SU-DHL-6 (cell line): ENCODE results near the gene LIG3.

Source experiments
- H2AFZ ChIP-seq: fragments of 200-600 bp; sonication (generic); 2 replicates; pipeline ENCODE4 v1.6.1; 2014; ENCODE audit warnings: low read depth, mild to moderate bottlenecking, moderate library complexity, mixed read lengths, antibody characterized with exemption, low read length; ENCODE audit not compliant: severe bottlenecking
- H3F3A ChIP-seq: fragments of 200-600 bp; shearing (Covaris generic); 2 replicates; pipeline ENCODE4 v1.6.0; 2016; ENCODE audit warnings: antibody characterized with exemption, mild to moderate bottlenecking; ENCODE audit not compliant: insufficient read depth
- H3K27ac ChIP-seq: fragments of 200-600 bp; sonication (generic); 2 replicates; pipeline ENCODE4 v1.5.1; 2016; ENCODE audit warnings: low read depth, mild to moderate bottlenecking, low read length, moderate library complexity, mixed read lengths
- H3K27me3 ChIP-seq: fragments of 200-600 bp; sonication (generic), shearing (Covaris generic); 2 replicates; pipeline ENCODE4 v1.6.0; 2014; ENCODE audit warnings: mild to moderate bottlenecking, low read length
- H3K36me3 ChIP-seq: fragments of 200-600 bp; sonication (generic); 2 replicates; pipeline ENCODE4 v1.6.1; 2014; ENCODE audit warnings: mild to moderate bottlenecking, low read length, mixed read lengths
- H3K4me2 ChIP-seq: fragments of 300-600, 200-600 bp; shearing (Covaris generic), sonication (generic); 2 replicates; pipeline ENCODE4 v1.6.0; 2014; ENCODE audit warnings: low read length, low read depth, mild to moderate bottlenecking; ENCODE audit not compliant: poor library complexity, severe bottlenecking
- H3K4me3 ChIP-seq: fragments of 200-600 bp; sonication (generic); 2 replicates; pipeline ENCODE4 v1.5.1; 2014; ENCODE audit warnings: antibody characterized with exemption, low read length, mild to moderate bottlenecking, mixed read lengths; ENCODE audit not compliant: insufficient read depth, poor library complexity, severe bottlenecking
- H3K79me2 ChIP-seq: fragments of 200-600 bp; sonication (generic); 2 replicates; pipeline ENCODE4 v1.6.1; 2014; ENCODE audit warnings: mild to moderate bottlenecking, low read length, moderate library complexity; ENCODE audit not compliant: insufficient read depth
- H3K9ac ChIP-seq: fragments of 200-600 bp; sonication (generic); 2 replicates; pipeline ENCODE4 v1.7.0; 2014; ENCODE audit warnings: mild to moderate bottlenecking, low read length
- H3K9me2 ChIP-seq: fragments of 200-600 bp; sonication (generic); replicated peaks from 2 replicates; pipeline ENCODE4 v1.6.1; 2014; ENCODE audit warnings: low read length; ENCODE audit not compliant: insufficient read depth
- H3K9me3 ChIP-seq: fragments of 200-600 bp; sonication (generic); 2 replicates; pipeline ENCODE4 v1.6.1; 2014; ENCODE audit warnings: low read length, mixed read lengths; ENCODE audit not compliant: insufficient read depth
- H4K20me1 ChIP-seq: fragments of 200-600 bp; sonication (generic); 2 replicates; pipeline ENCODE4 v1.6.1; 2014; ENCODE audit warnings: low read depth, mild to moderate bottlenecking, antibody characterized with exemption, low read length, moderate library complexity, mixed read lengths
- EZH2phosphoT487 ChIP-seq: fragments of 200-600 bp; sonication (generic), shearing (Covaris generic); conservative IDR thresholded peaks from 2 replicates; pipeline ENCODE4 v1.6.1; 2018; ENCODE audit warnings: mild to moderate bottlenecking, antibody characterized with exemption, low read length, moderate library complexity, mixed read lengths
- TF ChIP-seq, protein P1 (sequence below): fragments of 200-600 bp; sonication (generic); IDR thresholded peaks from one replicate; pipeline ENCODE4 v1.5.1; 2017; ENCODE audit warnings: antibody characterized with exemption, mild to moderate bottlenecking, low read length, moderate library complexity; ENCODE audit not compliant: insufficient read depth, poor library complexity, severe bottlenecking

Gene LIG3

DNA sequence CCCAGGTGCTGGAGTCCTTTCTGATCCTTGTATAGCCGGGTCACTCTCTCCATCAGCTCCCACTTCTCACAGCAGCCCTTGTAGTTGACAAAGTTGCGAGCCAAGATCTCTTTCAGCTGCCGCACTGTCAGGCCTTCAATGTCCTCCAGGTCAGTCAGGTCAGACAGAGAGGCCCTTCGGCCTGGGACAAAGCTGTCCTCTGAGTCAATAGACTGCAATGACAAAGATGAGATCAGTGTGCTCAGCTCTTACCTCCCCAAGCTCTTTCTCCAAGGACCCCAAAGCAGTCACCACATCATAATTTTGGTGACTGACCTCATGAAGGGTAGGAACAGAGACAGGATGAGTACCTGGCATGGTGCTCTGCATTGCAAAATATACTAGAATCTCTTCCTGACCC is 36.1 kb downstream of the LIG3 start:
- Histone ChIP-seq H3K36me3 (no peaks in the 10 kb centered on the region), H3K4me2 (no peak overlapping the region)

DNA sequence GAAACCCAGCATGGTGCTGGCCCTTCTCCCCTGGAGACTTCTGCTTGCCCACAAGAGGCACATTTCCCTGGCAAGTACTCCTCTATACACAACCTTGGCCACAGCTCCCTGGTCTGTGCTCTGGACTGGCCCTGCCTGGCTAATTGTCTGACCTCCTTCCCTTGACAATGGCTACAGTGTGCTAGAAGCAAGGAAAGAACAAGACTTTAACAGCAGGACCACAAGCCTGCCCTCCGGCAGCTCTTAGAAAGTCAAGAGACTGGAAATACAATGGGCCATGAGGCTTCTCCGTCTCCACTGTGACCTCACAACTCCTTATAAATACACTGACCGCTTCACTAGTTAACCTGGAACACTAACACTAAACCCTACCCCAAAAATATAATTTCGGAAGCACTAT is 36.7 kb downstream of the LIG3 start:
- Histone ChIP-seq H3K4me3 (no peak overlapping the region), H3K9ac (no peak overlapping the region), H3K4me2 (no peak overlapping the region), H3K27me3 (no peaks in the 10 kb centered on the region), H2AFZ (no peak overlapping the region), H3K27ac (no peak overlapping the region), H3K36me3 (no peaks in the 10 kb centered on the region), H4K20me1 (no peaks in the 10 kb centered on the region), H3K9me2 (no peaks in the 10 kb centered on the region), H3K79me2 (no peaks in the 10 kb centered on the region), H3F3A (no peaks in the 10 kb centered on the region), H3K9me3 (no peaks in the 10 kb centered on the region)
- TF ChIP-seq, protein P1, sequence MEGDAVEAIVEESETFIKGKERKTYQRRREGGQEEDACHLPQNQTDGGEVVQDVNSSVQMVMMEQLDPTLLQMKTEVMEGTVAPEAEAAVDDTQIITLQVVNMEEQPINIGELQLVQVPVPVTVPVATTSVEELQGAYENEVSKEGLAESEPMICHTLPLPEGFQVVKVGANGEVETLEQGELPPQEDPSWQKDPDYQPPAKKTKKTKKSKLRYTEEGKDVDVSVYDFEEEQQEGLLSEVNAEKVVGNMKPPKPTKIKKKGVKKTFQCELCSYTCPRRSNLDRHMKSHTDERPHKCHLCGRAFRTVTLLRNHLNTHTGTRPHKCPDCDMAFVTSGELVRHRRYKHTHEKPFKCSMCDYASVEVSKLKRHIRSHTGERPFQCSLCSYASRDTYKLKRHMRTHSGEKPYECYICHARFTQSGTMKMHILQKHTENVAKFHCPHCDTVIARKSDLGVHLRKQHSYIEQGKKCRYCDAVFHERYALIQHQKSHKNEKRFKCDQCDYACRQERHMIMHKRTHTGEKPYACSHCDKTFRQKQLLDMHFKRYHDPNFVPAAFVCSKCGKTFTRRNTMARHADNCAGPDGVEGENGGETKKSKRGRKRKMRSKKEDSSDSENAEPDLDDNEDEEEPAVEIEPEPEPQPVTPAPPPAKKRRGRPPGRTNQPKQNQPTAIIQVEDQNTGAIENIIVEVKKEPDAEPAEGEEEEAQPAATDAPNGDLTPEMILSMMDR: no peak
- TF ChIP-seq EZH2phosphoT487: no peak

More for the DNA sequence above, 36.1 kb downstream of the LIG3 start:
- Histone ChIP-seq H3F3A (no peaks in the 10 kb centered on the region), H3K79me2 (no peaks in the 10 kb centered on the region), H3K27ac (no peak overlapping the region), H2AFZ (no peak overlapping the region), H3K9me3 (no peaks in the 10 kb centered on the region), H3K27me3 (no peaks in the 10 kb centered on the region), H3K4me3 (no peak overlapping the region), H3K9me2 (no peaks in the 10 kb centered on the region), H3K9ac (no peak overlapping the region), H4K20me1 (no peaks in the 10 kb centered on the region)
- no peak for TF ChIP-seq EZH2phosphoT487

DNA sequence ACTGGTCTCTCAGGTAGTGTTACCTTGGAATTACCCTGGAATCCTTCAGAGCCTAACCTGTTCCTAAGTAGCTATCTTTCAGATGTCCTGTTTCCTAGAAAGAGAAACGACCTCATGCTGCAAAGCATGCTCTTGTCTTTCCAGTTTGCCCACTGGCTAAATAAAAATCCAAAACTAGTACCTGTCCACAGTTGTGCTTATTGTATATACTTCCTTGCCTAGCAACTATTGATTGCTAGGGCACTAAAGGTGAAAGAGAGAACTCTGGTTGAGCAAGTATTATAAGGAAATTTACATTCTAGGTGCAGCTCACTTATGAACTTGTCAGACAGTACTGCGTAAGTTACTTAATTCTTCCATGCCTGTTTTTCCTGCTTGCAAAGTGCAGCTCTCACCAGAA is 38.5 kb downstream of the LIG3 start:
- no peak overlapping the region for H2AFZ ChIP-seq
- TF ChIP-seq EZH2phosphoT487: no peak
- TF ChIP-seq, protein P1: no peak
- H3K4me2 ChIP-seq: no peak overlapping the region
- H3K27me3 ChIP-seq: no peaks in the 10 kb centered on the region
- H4K20me1 ChIP-seq: no peaks in the 10 kb centered on the region
- no peak overlapping the region for H3K27ac ChIP-seq
- no peaks in the 10 kb centered on the region for H3K79me2 ChIP-seq
- no peak overlapping the region for H3K9ac ChIP-seq
- no peaks in the 10 kb centered on the region for H3F3A ChIP-seq
- H3K9me3 ChIP-seq: no peaks in the 10 kb centered on the region
- H3K9me2 ChIP-seq: no peaks in the 10 kb centered on the region
- H3K4me3 ChIP-seq: no peak overlapping the region
- H3K36me3 ChIP-seq: no peaks in the 10 kb centered on the region

DNA sequence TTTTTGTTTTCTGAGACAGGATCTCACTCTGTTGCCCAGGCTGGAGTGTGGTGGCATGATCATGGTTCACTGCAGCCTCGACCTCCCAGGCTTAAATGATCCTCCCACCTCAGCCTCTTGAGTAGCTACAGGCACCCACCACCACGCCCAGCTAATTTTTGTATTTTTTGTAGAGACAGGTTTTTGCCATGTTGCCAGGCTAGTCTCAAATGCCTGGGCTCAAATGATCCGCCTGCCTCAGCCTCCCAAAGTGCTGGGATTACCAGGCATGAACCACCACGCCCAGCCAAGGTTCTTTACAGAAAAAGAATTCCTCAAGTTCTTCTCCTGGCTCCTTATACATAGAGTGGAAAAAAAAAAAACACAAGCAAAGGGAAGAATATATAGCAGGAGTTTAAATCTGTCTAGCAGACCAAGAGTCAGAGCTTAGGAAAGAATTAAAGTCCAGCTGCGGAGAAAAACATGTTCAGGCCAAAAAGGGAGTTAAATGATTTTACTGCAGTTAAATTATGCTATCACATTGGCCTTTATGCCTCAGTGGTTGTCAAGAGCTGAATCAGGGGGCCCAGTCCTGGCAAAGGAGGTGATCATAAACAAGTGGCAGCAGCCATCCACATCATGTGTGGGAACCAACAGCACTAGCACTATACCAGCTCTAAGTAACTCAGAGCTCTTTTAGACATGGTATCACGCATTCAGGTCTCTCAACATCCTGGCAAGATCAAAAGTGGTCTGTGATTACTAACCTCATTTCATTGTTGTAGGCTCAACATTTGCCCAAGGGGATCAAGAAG is 39.3 kb downstream of the LIG3 start:
- H3K4me2 ChIP-seq: no peak overlapping the region
- H3K27me3 ChIP-seq: no peaks in the 10 kb centered on the region
- H3K9ac ChIP-seq: no peak overlapping the region
- no peaks in the 10 kb centered on the region for H4K20me1 ChIP-seq
- TF ChIP-seq EZH2phosphoT487: no peak
- TF ChIP-seq, protein P1: no peak
- no peak overlapping the region for H3K27ac ChIP-seq
- H3K9me2 ChIP-seq: no peaks in the 10 kb centered on the region
- no peak overlapping the region for H2AFZ ChIP-seq
- no peaks in the 10 kb centered on the region for H3K36me3 ChIP-seq
- H3K4me3 ChIP-seq: no peak overlapping the region
- H3F3A ChIP-seq: no peaks in the 10 kb centered on the region
- H3K79me2 ChIP-seq: no peaks in the 10 kb centered on the region
- no peaks in the 10 kb centered on the region for H3K9me3 ChIP-seq
